Measurements from ENCODE around the gene NR2F1-AS1. TPM values are rescaled to one million over a fixed set of nuclear protein-coding genes. Genes with fewer than 3 reads are reported as not detected.

Gene NR2F1-AS1
- total and polyA plus RNA-seq, 2 experiments from 2014 or later = 0.59 to 4.5 TPM

GRCh38 chr5:93497096-93497495 lies 83.9 kb downstream of the NR2F1-AS1 start (continued):
- TF ChIP-seq ETS1 (IDR thresholded peaks at IDR 0.05) (no peak), EZH2phosphoT487 (IDR thresholded peaks at IDR 0.05; ENCODE audit: unreplicated experiment) (no peak), ZNF114 (CRISPR knock-in tag; IDR thresholded peaks at IDR 0.05) (no peak), ZNF331 (CRISPR knock-in tag; IDR thresholded peaks at IDR 0.05; ENCODE audit: low read depth) (no peak), CTCF (conservative IDR thresholded peaks at IDR 0.05; ENCODE audit: low read depth in 2 of 2) (no peak), CREB1 (CRISPR knock-in tag; IDR thresholded peaks at IDR 0.05; ENCODE audit: low read depth) (no peak), JUNB (IDR thresholded peaks at IDR 0.05; ENCODE audit: unreplicated experiment) (no peak)

GRCh38 chr5:93479982-93480509 lies 101.0 kb downstream of the NR2F1-AS1 start:
- no peak overlapping the region for H2AFZ ChIP-seq
- no peaks in the 10 kb centered on the region for H4K20me1 ChIP-seq (replicated peaks; ENCODE audit: insufficient read depth)
- H3K9me2 ChIP-seq (ENCODE audit: insufficient read depth) = no peaks in the 10 kb centered on the region
- DNase-seq (ENCODE audit: low spot score) (no peak), ATAC-seq (no peak)
- no peak overlapping the region for H3K4me3 ChIP-seq
- no peak overlapping the region for H3K4me3 Mint-ChIP-seq
- H3K27me3 ChIP-seq (ENCODE audit: insufficient read depth) = no peaks in the 10 kb centered on the region
- H3K36me3 Mint-ChIP-seq (ENCODE audit: low read depth) = peaks cover 6% of the 10 kb centered on the region; the same call in 2 of the 3 replicates
- no peaks in the 10 kb centered on the region for H3F3A ChIP-seq (replicated peaks; ENCODE audit: low read depth)
- H3K79me2 ChIP-seq (replicated peaks; ENCODE audit: insufficient read depth) = no peaks in the 10 kb centered on the region
- no peaks in the 10 kb centered on the region for H3K4me1 ChIP-seq (ENCODE audit: insufficient read depth)
- H3K36me3 ChIP-seq (ENCODE audit: insufficient read depth) = peaks cover 5% of the 10 kb centered on the region; the same call in 1 of the 2 replicates
- H3K4me1 Mint-ChIP-seq = no peaks in the 10 kb centered on the region
- TF ChIP-seq ETS1 (IDR thresholded peaks at IDR 0.05) = no peak
- TF ChIP-seq CREB1 (CRISPR knock-in tag; IDR thresholded peaks at IDR 0.05; ENCODE audit: low read depth) = no peak
- no peak for TF ChIP-seq STAT1 (IDR thresholded peaks at IDR 0.05; ENCODE audit: unreplicated experiment)
- TF ChIP-seq ZNF114 (CRISPR knock-in tag; IDR thresholded peaks at IDR 0.05) = no peak
- no peak for TF ChIP-seq REST (IDR thresholded peaks at IDR 0.05; ENCODE audit: unreplicated experiment)
- H3K27ac ChIP-seq (ENCODE audit: low read depth) = no peak overlapping the region
- peaks cover 2% of the 10 kb centered on the region for H3K27me3 Mint-ChIP-seq (ENCODE audit: insufficient read depth, low read depth, poor library complexity)
- H3K4me2 ChIP-seq = no peak overlapping the region
- H3K9me3 Mint-ChIP-seq = peaks cover 11% of the 10 kb centered on the region
- H3K27ac Mint-ChIP-seq = no peak overlapping the region
